ENCODE measurements around the gene MLN.

GRCh38 chr6:33759887-33760629 lies 43.7 kb downstream of the MLN start:
- TF ChIP-seq POU6F1 (CRISPR knock-in tag; IDR thresholded peaks at IDR 0.05; ENCODE audit: borderline replicate concordance, low read depth) (no peak), OSR1 (CRISPR knock-in tag; IDR thresholded peaks at IDR 0.05) (no peak), ESRRG (CRISPR knock-in tag; IDR thresholded peaks at IDR 0.05) (no peak), ARNTL (CRISPR knock-in tag; IDR thresholded peaks at IDR 0.05; ENCODE audit: borderline replicate concordance, low read depth) (no peak)
- TF ChIP-seq, protein P1, sequence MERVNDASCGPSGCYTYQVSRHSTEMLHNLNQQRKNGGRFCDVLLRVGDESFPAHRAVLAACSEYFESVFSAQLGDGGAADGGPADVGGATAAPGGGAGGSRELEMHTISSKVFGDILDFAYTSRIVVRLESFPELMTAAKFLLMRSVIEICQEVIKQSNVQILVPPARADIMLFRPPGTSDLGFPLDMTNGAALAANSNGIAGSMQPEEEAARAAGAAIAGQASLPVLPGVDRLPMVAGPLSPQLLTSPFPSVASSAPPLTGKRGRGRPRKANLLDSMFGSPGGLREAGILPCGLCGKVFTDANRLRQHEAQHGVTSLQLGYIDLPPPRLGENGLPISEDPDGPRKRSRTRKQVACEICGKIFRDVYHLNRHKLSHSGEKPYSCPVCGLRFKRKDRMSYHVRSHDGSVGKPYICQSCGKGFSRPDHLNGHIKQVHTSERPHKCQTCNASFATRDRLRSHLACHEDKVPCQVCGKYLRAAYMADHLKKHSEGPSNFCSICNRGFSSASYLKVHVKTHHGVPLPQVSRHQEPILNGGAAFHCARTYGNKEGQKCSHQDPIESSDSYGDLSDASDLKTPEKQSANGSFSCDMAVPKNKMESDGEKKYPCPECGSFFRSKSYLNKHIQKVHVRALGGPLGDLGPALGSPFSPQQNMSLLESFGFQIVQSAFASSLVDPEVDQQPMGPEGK (CRISPR knock-in tag; IDR thresholded peaks at IDR 0.05; ENCODE audit: borderline replicate concordance): no peak
